ENCODE measurements around the gene SPINK14.

SPINK14 gene

DNA sequence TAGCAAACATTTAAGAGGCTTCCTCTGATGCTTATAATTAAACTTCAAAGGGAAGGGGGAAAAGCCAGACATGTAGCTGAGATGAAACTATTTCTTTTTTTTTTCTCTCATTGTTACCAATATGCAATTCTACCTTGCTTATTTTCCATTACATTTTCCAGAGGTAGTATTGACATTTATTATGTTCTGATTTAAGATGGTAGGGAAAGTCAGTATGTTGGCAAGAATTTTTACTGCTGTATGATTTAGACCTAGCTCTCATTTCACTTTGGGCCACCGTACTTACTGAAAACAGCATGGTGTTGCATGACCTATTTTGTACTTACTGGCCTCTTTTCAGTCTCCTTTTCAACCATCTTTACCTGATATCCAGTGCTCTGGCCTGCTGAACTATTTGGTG, 24.9 kb downstream of the SPINK14 start:
- TF ChIP-seq, protein P1, sequence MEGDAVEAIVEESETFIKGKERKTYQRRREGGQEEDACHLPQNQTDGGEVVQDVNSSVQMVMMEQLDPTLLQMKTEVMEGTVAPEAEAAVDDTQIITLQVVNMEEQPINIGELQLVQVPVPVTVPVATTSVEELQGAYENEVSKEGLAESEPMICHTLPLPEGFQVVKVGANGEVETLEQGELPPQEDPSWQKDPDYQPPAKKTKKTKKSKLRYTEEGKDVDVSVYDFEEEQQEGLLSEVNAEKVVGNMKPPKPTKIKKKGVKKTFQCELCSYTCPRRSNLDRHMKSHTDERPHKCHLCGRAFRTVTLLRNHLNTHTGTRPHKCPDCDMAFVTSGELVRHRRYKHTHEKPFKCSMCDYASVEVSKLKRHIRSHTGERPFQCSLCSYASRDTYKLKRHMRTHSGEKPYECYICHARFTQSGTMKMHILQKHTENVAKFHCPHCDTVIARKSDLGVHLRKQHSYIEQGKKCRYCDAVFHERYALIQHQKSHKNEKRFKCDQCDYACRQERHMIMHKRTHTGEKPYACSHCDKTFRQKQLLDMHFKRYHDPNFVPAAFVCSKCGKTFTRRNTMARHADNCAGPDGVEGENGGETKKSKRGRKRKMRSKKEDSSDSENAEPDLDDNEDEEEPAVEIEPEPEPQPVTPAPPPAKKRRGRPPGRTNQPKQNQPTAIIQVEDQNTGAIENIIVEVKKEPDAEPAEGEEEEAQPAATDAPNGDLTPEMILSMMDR (IDR thresholded peaks at IDR 0.05; ENCODE audit: low read length), result no peak
- TF ChIP-seq EZH2 (IDR thresholded peaks at IDR 0.05; ENCODE audit: borderline replicate concordance, low read length), result no peak

DNA sequence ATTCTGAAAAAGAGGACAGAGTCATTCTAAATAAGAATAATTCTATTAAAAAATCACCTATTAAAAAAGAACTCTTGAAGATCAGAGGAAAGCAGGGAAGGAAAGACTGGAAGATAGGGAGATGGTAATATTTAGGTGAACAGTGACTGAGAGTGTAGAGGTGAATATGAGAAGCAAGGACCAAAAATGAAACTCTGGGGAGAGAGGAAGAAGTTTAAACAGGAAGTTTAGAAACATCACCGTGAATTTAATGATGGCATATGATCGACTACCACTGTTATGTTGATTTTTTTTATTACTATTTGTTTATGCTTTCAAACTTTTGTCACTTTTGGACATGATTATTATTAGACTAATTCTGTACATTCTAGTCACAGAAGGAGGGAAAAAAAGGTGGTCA, 32.8 kb downstream of the SPINK14 start:
- H3K27me3 ChIP-seq (ENCODE audit: insufficient read depth, low read length), result no peaks in the 10 kb centered on the region
- no peaks in the 10 kb centered on the region for H3K79me2 ChIP-seq (ENCODE audit: insufficient read depth, low read length)
- no peak overlapping the region for H3K4me2 ChIP-seq (ENCODE audit: low read length)
- no peaks in the 10 kb centered on the region for H4K20me1 ChIP-seq (ENCODE audit: insufficient read depth, low read length)
- H3K27ac ChIP-seq (ENCODE audit: low read depth, low read length, poor library complexity, severe bottlenecking), result no peak overlapping the region
- TF ChIP-seq EZH2 (IDR thresholded peaks at IDR 0.05; ENCODE audit: borderline replicate concordance, low read length), result no peak
- TF ChIP-seq, protein P1 (IDR thresholded peaks at IDR 0.05; ENCODE audit: low read length), result no peak
- H3K9ac ChIP-seq (ENCODE audit: low read length), result no peak overlapping the region
- no peak overlapping the region for H3K4me3 ChIP-seq (ENCODE audit: low read depth, low read length, poor library complexity, severe bottlenecking)
- no peaks in the 10 kb centered on the region for H3K9me3 ChIP-seq (ENCODE audit: low read length)
- no peaks in the 10 kb centered on the region for H3F3A ChIP-seq (ENCODE audit: insufficient read depth, low read length)
- H3K4me1 ChIP-seq (ENCODE audit: insufficient read depth, low read length, severe bottlenecking), result no peaks in the 10 kb centered on the region
- H3K9me2 ChIP-seq (ENCODE audit: low read depth, low read length), result no peaks in the 10 kb centered on the region
- H3K36me3 ChIP-seq (ENCODE audit: insufficient read depth, low read length), result no peaks in the 10 kb centered on the region
- no peak overlapping the region for H2AFZ ChIP-seq (ENCODE audit: low read length)

More for the DNA sequence above, 24.9 kb downstream of the SPINK14 start:
- Histone ChIP-seq H4K20me1 (ENCODE audit: insufficient read depth, low read length) (no peaks in the 10 kb centered on the region), H3K9me2 (ENCODE audit: low read depth, low read length) (no peaks in the 10 kb centered on the region), H3K79me2 (ENCODE audit: insufficient read depth, low read length) (no peaks in the 10 kb centered on the region), H3K9me3 (ENCODE audit: low read length) (no peaks in the 10 kb centered on the region), H3F3A (ENCODE audit: insufficient read depth, low read length) (no peaks in the 10 kb centered on the region), H3K27me3 (ENCODE audit: insufficient read depth, low read length) (no peaks in the 10 kb centered on the region), H3K4me3 (ENCODE audit: low read depth, low read length, poor library complexity, severe bottlenecking) (no peak overlapping the region), H3K36me3 (ENCODE audit: insufficient read depth, low read length) (no peaks in the 10 kb centered on the region), H2AFZ (ENCODE audit: low read length) (no peak overlapping the region), H3K4me1 (ENCODE audit: insufficient read depth, low read length, severe bottlenecking) (no peaks in the 10 kb centered on the region), H3K9ac (ENCODE audit: low read length) (no peak overlapping the region), H3K4me2 (ENCODE audit: low read length) (no peak overlapping the region), H3K27ac (ENCODE audit: low read depth, low read length, poor library complexity, severe bottlenecking) (no peak overlapping the region)

DNA sequence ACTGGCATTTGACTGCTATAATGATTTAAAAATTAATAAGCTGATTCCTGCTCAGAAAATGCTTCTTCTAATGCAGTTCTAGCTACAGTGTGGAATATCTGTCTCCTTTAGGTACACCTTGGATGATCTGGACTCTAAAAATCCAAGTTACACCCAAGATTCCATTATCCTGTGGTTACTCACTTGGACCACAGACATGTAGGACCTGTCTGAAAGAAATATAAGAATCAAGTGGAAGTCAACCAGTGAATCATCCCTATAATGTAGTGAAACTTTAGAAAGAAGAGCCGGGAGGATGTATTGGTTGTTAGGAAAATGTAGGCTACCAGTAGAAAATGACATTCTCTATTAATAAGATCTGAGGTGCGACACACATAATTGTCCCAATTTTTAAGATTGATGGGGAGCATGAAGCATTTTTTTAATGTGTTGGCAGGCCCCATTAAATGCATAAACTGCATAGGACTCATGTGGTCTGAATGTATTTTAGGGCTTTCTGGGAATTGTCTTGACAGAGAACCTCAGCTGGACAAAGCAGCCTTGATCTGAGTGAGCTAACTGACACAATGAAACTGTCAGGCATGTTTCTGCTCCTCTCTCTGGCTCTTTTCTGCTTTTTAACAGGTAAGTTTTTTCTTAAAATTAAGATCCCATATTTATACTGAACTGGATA, 34.3 kb downstream of the SPINK14 start, which contains the start of gene SPINK6:
SPINK6 (plus strand) TSS at position 512 of the 673 bp plus-strand sequence; CDS start at position 567, 55 bp downstream.
- H4K20me1 ChIP-seq (ENCODE audit: insufficient read depth, low read length), result no peaks in the 10 kb centered on the region
- no peaks in the 10 kb centered on the region for H3K79me2 ChIP-seq (ENCODE audit: insufficient read depth, low read length)
- H3K27me3 ChIP-seq (ENCODE audit: insufficient read depth, low read length), result no peaks in the 10 kb centered on the region
- no peaks in the 10 kb centered on the region for H3K9me3 ChIP-seq (ENCODE audit: low read length)
- TF ChIP-seq EZH2 (IDR thresholded peaks at IDR 0.05; ENCODE audit: borderline replicate concordance, low read length), result no peak
- TF ChIP-seq, protein P1 (IDR thresholded peaks at IDR 0.05; ENCODE audit: low read length), result no peak
- H3K4me3 ChIP-seq (ENCODE audit: low read depth, low read length, poor library complexity, severe bottlenecking), result no peak within 1 kb of the TSS
- no peaks in the 10 kb centered on the region for H3K9me2 ChIP-seq (ENCODE audit: low read depth, low read length)
- no peak within 1 kb of the TSS for H2AFZ ChIP-seq (ENCODE audit: low read length)
- no peaks in the 10 kb centered on the region for H3F3A ChIP-seq (ENCODE audit: insufficient read depth, low read length)
- H3K4me1 ChIP-seq (ENCODE audit: insufficient read depth, low read length, severe bottlenecking), result no peaks in the 10 kb centered on the region
- no peak within 1 kb of the TSS for H3K4me2 ChIP-seq (ENCODE audit: low read length)
- no peaks in the 10 kb centered on the region for H3K36me3 ChIP-seq (ENCODE audit: insufficient read depth, low read length)
- no peak within 1 kb of the TSS for H3K9ac ChIP-seq (ENCODE audit: low read length)
- no peak within 1 kb of the TSS for H3K27ac ChIP-seq (ENCODE audit: low read depth, low read length, poor library complexity, severe bottlenecking)
